BLaER1 (cell line): ENCODE results near the gene EWSR1.

Experiments
- H3K27ac ChIP-seq: shearing (Covaris generic); formaldehyde crosslinking; 2 replicates; pipeline ENCODE4 v1.8.1; 2022
- H3K27me3 ChIP-seq: shearing (Covaris generic); formaldehyde crosslinking; 2 replicates; pipeline ENCODE4 v1.8.1; 2022
- H3K36me3 ChIP-seq: shearing (Covaris generic); formaldehyde crosslinking; 2 replicates; pipeline ENCODE4 v1.8.1; 2022
- H3K4me1 ChIP-seq: shearing (Covaris generic); formaldehyde crosslinking; 2 replicates; pipeline ENCODE4 v1.8.1; 2022
- H3K4me2 ChIP-seq: shearing (Covaris generic); formaldehyde crosslinking; 2 replicates; pipeline ENCODE4 v1.8.1; 2022
- H3K4me3 ChIP-seq: shearing (Covaris generic); formaldehyde crosslinking; 2 replicates; pipeline ENCODE4 v1.8.1; 2022
- H3K9ac ChIP-seq: shearing (Covaris generic); formaldehyde crosslinking; 2 replicates; pipeline ENCODE4 v1.8.1; 2022
- H3K9me3 ChIP-seq: shearing (Covaris generic); formaldehyde crosslinking; 2 replicates; pipeline ENCODE4 v1.8.1; 2022
- H4K20me1 ChIP-seq: shearing (Covaris generic); formaldehyde crosslinking; 2 replicates; pipeline ENCODE4 v1.8.1; 2022
- Cebpa-rat ChIP-seq: shearing (Covaris generic); IDR thresholded peaks from 2 replicates; pipeline ENCODE4 v1.8.1; 2022

The EWSR1 gene

DNA sequence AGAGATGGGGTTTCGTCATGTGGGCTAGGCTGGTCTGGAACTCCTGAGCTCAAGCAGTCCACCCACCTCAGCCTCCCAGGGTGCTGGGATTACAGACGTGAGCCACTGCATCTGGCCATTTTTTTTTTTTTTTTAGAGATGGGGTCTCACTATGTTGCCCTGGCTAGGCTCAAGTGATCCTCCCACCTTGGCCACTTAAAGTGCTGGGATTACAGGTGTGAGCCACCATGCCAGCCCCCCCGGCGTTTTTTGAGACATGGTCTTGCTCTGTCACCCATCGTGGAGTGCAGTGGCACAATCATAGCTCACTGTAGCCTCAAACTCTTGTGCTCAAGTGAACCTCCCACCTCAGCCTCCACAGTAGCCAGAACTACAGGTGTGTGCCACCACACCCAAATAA lies 16.8 kb upstream of the EWSR1 start:
- H4K20me1 ChIP-seq = no peaks in the 10 kb centered on the region
- no peak for TF ChIP-seq Cebpa-rat
- H3K27me3 ChIP-seq = no peaks in the 10 kb centered on the region
- H3K4me2 ChIP-seq = no peak overlapping the region
- peaks cover 11% of the 10 kb centered on the region for H3K4me1 ChIP-seq
- H3K9ac ChIP-seq = no peak overlapping the region
- no peaks in the 10 kb centered on the region for H3K36me3 ChIP-seq
- no peaks in the 10 kb centered on the region for H3K9me3 ChIP-seq
- H3K27ac ChIP-seq = no peak overlapping the region
- no peak overlapping the region for H3K4me3 ChIP-seq

DNA sequence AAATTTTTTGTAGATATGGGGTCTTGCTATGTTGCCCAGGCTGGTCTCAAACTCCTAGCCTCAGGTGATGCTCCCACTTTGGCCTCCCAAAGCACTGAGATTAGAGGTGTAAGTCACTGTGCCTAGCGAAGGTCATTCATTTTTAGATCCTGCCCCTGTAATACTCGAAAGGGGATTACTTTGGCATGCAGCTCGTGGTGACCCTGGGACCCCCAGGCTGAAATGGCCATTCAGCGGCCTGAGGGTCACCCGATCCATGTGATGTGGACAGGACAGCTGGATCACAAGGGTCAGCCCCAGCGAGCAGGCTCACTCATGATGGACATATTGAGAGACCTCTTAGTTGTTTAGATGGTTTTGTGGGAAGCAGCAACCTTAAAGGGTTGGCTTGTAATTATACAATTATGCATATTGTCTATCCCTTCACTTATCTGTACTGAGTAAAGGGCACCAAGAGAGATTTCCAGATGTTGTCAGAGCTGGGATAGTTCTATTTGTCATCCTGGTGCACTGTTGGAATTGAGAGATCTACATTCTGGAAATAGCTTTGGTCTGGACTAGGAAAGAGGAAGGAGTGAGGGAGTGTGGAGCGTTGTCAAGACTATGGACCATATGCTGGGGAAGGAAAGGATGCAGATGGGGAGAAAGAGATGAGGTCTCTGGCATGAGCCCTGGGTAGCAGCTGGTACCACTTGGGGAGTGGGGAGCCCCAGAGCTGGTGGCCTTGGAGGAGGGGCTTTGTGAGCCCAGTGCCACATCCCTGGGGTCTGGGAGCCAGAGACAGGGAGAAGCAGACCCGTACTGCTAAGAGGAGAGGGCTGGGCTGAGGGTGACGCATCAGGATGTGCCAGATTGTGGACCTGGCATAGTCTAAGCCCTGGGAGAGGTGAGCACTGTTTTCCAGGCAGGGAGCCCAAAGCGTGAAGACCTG lies 15.8 kb upstream of the EWSR1 start:
- Histone ChIP-seq H3K27me3 (no peaks in the 10 kb centered on the region), H3K36me3 (no peaks in the 10 kb centered on the region), H3K9me3 (no peaks in the 10 kb centered on the region), H4K20me1 (no peaks in the 10 kb centered on the region), H3K9ac (no peak overlapping the region), H3K4me3 (no peak overlapping the region), H3K4me2 (no peak overlapping the region), H3K27ac (no peak overlapping the region), H3K4me1 (peaks cover 11% of the 10 kb centered on the region)
- TF ChIP-seq Cebpa-rat = no peak

DNA sequence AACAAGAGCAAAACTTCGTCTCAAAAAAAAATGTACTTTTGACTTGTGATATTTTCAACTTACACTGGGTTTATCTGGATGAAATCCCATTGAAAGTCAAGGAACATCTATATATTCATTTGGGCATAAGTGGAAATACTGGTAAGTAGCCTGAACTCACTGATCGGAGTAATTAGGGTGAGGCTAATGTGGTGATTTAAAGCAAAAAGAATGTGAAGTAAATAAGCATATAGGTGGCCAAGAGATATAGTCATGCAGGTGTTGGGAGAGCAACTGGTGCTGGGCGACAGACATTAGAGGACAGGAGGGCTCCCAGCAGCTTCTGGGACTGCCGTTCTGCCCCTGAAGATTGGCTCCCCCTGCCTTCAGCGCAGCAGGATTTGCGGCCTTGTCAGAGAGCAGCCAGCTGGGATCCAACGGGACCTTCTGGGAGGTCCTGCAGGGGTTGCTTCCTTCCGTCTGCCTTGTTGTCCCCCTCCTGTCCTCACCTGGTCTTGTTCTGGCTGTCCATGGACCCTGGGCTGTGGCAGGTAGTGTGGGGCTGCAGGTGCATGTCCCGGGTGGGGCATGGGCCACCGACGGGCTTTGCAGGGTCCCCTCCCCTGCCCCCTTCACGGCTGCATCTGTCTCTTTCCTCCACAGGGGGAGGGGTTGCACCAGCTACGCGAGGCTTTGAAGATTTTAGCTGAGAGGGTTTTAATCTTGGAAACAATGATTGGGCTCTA lies 14.3 kb upstream of the EWSR1 start:
- Histone ChIP-seq H3K27me3 (no peaks in the 10 kb centered on the region), H4K20me1 (no peaks in the 10 kb centered on the region; the same call in 1 of the 2 replicates), H3K4me2 (no peak overlapping the region), H3K9me3 (no peaks in the 10 kb centered on the region), H3K4me3 (no peak overlapping the region), H3K36me3 (0 out of 2 replicates have a peak, but pooled peaks cover under 1% of the 10 kb centered on the region), H3K9ac (no peak overlapping the region), H3K27ac (no peak overlapping the region), H3K4me1 (peaks cover 11% of the 10 kb centered on the region)
- TF ChIP-seq Cebpa-rat = no peak

DNA sequence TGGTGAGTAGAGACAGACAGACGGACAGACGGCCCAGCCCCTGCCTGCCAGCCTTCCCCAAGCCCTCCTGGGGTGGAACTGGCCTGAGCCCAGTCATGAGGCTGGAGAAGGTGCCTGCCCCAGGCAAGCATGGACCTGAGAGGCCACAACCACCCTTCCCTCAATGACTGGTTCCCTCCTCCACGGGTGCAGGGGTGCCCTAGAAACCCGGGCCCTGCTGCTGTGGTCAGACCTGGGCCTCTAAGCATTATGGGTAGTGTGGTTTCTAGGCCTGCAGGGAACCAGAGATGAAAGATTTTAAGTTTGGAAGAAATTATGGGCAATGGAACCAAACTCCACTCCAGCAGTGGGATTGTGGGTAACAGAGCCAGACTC lies 13.8 kb upstream of the EWSR1 start:
- TF ChIP-seq Cebpa-rat = no peak
- H3K4me3 ChIP-seq = no peak overlapping the region
- H3K4me2 ChIP-seq = 0 out of 2 replicates have a peak overlapping the region, but pooled peaks have one; percentile 13
- H3K27me3 ChIP-seq = no peaks in the 10 kb centered on the region
- no peaks in the 10 kb centered on the region for H3K9me3 ChIP-seq
- H3K36me3 ChIP-seq = peaks cover 6% of the 10 kb centered on the region; the same call in 1 of the 2 replicates
- no peak overlapping the region for H3K9ac ChIP-seq
- peaks cover 11% of the 10 kb centered on the region for H3K4me1 ChIP-seq
- no peaks in the 10 kb centered on the region; the same call in 1 of the 2 replicates for H4K20me1 ChIP-seq
- no peak overlapping the region for H3K27ac ChIP-seq

DNA sequence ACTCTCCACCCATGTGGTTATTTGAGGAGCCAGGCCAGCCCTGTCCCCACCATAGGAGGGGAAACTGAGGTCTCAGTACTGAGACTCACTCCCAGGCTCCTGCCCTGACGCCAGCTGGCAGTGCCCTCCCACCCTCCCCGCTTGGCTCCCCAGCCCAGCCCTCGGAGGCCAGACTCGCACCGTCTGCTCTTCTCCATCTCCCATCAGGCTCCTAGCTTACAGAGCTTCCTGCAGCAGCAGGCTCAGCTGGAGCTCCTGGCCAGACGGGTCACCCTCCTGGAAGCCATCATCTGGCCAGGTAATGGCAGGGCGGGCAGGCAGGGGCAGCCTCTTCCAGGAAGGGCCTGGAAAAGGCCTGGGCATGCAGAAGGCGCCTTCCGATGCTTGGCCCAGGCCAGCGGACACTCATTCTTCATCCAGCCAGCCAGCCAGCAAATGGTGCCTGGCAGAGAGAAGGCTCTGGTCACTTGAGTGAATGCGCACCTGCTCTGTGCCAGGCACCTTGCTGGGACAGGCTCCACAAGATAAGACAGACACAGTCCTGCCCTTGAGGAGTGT lies 12.9 kb upstream of the EWSR1 start:
- peaks cover 6% of the 10 kb centered on the region; the same call in 1 of the 2 replicates for H4K20me1 ChIP-seq
- H3K36me3 ChIP-seq = peaks cover 15% of the 10 kb centered on the region
- no peaks in the 10 kb centered on the region for H3K9me3 ChIP-seq
- H3K27me3 ChIP-seq = no peaks in the 10 kb centered on the region
- H3K27ac ChIP-seq = no peak overlapping the region
- H3K4me3 ChIP-seq = no peak overlapping the region
- no peak overlapping the region for H3K4me2 ChIP-seq
- TF ChIP-seq Cebpa-rat = no peak
- peaks cover 13% of the 10 kb centered on the region for H3K4me1 ChIP-seq
- no peak overlapping the region for H3K9ac ChIP-seq

DNA sequence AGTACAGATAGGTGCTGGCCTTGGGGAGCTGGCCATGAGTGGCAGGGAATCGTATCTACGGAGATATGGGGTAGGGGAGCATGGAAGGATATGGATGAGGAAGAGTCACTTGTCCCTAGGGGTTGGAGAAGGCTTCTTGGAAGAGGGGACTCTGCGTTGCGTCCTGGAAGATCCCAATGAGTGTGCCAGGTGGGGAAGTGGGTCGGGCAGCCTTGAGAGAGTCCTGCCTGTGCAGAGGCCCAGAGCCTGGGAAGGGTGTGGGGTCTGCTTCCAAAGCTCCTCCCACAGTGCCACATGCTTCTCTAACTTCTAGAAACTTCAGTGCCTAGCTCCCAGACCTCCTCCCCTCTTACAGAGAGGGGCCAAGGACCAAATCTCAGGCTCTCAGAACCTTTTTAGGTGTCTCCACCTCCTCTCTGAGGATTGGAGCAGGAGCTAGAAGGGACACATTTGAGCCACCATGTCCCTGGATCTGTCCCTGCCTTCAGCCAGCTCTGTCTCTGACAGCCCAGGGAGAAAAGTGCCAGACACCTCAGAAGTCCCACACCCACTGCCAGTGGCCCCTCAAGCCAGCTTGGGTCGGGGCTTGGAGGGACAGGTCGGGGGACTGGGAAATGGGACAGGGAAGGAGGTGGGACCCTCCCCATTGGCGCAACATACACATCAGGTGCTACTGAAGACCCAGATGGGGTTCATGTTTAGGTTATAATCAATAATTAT lies 11.3 kb upstream of the EWSR1 start:
- peaks cover 22% of the 10 kb centered on the region for H4K20me1 ChIP-seq
- TF ChIP-seq Cebpa-rat = no peak
- H3K36me3 ChIP-seq = peaks cover 22% of the 10 kb centered on the region
- H3K27ac ChIP-seq = no peak overlapping the region
- H3K4me2 ChIP-seq = no peak overlapping the region
- H3K27me3 ChIP-seq = no peaks in the 10 kb centered on the region
- H3K9me3 ChIP-seq = no peaks in the 10 kb centered on the region
- H3K9ac ChIP-seq = no peak overlapping the region
- no peak overlapping the region for H3K4me3 ChIP-seq
- peaks cover 19% of the 10 kb centered on the region for H3K4me1 ChIP-seq

DNA sequence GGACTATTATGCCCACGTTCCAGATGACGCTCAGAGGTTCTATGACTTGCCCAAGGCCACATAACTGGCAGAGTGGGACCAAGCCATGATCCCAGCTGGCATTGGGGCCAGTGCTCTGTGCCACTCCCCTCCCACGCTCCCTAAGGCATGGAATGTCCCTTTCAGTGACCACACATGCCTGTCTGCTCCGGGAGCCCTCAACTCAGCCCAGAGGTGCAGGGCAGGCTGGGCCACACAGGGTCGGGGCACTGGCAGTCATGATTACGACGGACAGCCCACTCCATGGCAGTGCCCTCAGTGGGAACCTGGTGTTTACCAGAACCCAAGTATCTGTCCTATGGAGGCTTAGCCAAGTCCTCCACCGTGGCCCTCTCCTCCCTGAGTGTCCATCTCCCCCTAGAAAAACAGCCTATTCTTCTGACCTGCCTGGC lies 10.3 kb upstream of the EWSR1 start:
- Histone ChIP-seq H3K27ac (no peak overlapping the region), H3K4me3 (no peak overlapping the region), H3K9me3 (no peaks in the 10 kb centered on the region), H3K4me2 (no peak overlapping the region), H4K20me1 (peaks cover 29% of the 10 kb centered on the region), H3K4me1 (peaks cover 22% of the 10 kb centered on the region), H3K9ac (no peak overlapping the region), H3K27me3 (no peaks in the 10 kb centered on the region), H3K36me3 (peaks cover 22% of the 10 kb centered on the region)
- no peak for TF ChIP-seq Cebpa-rat

DNA sequence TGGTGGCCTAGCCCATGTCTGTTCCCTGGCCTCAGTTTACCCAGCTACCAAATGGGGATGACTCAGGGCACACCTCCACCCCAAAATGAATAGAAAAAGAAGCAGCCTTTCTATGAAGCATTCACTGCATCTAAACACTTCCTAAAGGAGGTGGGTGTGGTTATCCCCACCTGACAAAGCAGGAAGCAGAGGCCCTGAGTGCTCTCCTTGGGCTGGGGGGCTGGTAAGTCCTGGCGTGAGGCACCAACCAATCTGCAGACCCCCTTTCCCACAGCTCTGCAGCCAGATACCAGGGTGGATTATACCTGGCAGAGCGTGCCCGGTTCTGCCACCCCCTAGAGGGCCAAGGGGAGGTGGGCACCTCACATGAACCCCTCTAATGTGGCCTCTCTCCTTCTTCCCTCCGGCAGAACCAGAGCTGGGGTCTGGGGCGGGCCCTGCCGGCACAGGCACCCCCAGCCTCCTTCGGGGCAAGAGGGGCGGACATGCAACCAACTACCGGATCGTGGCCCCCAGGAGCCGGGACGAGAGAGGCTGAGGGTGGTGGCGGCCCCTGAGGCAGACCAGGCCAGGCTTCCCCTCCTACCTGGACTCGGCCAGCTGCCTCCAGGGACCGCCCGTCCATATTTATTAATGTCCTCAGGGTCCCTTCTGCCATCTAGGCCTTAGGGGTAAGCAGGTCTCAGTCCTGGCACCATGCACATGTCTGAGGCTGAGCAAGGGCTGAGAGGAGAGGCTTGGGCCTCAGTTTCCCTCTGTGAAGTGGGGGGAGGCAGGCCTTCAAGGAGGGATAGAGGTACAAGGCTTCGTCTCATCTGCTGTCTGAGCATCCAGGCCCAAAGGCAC lies 9.4 kb upstream of the EWSR1 start:
- Histone ChIP-seq H3K9ac (no peak overlapping the region), H4K20me1 (peaks cover 38% of the 10 kb centered on the region), H3K27ac (no peak overlapping the region), H3K9me3 (no peaks in the 10 kb centered on the region), H3K36me3 (peaks cover 22% of the 10 kb centered on the region), H3K4me1 (peaks cover 30% of the 10 kb centered on the region), H3K4me3 (no peak overlapping the region), H3K27me3 (no peaks in the 10 kb centered on the region), H3K4me2 (no peak overlapping the region)
- no peak for TF ChIP-seq Cebpa-rat
